ENCODE data around the gene CST9L.

The CST9L gene, protein sequence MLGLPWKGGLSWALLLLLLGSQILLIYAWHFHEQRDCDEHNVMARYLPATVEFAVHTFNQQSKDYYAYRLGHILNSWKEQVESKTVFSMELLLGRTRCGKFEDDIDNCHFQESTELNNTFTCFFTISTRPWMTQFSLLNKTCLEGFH

DNA sequence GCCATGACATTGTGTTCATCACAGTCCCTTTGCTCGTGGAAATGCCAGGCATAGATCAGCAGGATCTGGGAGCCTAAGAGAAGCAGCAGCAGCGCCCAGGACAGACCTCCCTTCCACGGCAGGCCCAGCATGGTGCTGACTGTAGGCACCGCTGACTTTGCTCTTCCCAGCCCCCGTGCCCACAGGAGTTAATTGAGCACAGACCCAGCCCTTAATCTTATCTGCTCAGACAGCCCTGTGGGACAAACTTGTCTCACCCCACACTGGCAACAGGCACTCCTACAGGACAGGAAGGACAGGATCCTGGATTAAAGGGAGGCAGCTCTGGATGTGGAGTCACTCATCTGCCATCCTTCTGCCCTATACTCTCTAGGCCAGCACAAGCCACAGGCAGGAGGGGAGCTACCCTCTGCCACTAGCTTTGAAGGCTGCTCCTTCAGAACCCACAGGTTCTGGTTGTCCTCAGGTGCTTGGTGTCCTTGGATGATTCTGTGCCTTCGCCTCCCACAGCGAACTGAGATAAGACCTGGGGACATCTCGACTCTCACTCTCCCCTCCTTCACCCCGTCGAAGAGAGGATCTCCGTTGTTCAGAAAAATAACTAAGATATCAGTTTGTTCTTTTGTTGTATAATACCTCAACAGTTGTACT is at the start of gene CST9L:
Gene CST9L, minus strand, starts transcription at position 165 of the 651 bp plus-strand sequence. Its CDS starts 34 bp downstream, at position 131.
- no peak for DNase-seq

DNA sequence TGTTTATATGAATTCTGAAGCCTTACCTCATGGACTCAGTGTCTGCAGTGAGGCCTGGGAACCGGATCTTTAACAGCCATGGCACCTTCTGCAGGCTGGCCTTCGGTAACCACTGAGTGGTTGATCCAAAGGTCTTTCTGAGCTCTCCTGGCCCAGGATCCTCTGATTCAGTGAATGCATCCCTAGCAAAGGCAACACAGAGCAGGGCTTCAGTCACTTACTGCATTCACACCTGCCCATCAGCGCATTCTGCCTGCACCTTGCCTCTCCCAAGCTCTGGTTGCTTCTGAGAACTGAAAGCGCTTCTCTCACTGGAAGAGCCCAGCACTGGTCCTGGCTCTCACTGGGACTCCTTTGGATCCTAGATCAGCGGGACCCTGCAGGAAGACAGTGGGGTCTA is 45.9 kb upstream of the CST9L start:
- no peak for DNase-seq

DNA sequence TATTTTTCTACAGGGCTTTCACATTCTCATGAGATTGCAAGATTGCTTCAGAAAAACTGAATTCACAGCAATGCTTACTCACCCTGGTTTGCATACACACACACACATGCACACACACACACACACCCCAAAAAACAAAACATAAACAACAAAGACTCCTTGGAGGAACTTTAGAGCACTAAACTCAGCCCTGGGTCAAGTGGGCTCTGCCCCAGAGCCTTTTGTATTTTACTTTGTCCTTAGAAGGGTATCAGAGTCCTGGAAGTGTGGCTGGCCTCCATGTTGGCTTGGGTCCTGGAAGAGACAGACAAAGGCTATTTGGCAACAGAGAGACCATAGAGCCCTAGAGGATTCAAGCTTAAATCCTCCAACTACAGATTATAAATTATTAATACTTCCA is 45.4 kb upstream of the CST9L start:
- no peak for DNase-seq

DNA sequence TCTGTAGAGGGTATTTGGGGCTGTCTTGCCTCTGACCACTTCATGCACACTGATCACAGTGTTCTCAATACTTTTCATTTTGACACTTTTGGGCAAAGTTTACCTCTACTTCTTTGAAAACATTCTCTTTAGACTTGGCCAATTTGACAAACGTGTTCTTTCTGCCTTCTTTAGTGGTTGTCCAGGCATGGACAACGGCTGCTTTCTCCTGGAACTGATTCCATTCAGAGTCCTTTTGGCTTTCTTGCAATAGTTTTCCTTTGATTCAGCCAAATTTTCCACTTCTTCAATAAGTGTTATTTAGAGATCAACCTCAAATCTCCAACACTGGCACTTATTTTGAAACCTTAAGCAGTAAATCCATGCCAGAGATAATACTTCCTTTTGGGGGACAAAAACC is 44.1 kb upstream of the CST9L start:
- DNase-seq = no peak

DNA sequence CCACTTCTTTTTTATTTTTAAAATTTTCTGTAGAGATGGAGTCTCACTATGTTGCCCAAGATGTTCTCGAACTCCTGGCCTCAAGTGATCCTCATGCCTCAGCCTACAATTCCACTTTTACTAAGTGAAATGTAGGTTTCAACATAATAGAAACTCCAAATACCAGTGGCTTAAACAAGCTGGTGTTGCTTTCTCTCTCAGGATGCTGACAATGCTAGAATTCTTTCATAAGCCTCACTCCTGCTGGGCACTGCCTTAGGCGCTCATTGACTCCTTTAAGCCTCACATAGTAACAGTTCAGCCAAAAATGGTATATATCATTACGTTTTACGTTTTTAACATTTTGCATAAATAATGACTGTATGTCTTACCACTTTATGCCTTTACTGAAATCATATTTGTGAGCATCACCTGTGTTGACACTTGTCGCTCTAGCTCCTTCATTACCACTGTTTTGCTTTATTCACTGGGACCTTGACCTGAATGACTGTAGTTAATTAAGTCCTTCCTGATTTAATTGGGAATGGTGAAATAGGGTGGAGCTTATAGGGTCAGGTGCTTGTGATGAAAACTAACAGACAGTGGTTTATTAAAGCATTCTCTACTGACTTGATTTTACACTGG is 41.3 kb upstream of the CST9L start:
- no peak for DNase-seq

DNA sequence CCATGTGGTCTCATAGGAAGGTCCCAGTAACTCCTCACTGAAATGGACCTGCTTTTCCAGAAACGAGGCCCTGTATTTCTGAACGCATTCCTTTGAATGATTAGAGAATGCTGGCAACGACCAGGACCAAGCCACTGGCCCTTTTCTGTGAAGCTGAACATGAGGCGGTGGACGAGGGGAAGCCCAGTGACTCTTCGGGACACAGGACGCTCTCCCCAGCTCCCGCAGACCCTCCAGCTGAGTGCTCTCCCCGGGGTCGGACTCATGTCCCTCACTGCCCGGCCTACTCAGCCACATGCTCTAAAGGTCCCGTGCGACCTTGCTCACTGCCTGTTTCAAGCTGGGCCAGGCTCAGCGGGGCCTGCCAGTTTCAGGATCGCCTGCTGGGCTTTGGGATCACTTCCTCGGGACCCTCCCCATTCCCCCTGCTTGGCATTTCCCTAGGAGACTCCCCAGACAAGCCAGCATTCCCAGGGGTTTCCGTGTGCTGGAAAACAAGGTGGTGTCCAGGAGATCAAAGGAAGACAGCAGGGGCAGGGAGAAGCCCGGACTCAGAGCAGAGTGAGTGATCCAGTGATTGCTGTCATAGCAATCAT is 40.1 kb upstream of the CST9L start:
- DNase-seq = no peak

DNA sequence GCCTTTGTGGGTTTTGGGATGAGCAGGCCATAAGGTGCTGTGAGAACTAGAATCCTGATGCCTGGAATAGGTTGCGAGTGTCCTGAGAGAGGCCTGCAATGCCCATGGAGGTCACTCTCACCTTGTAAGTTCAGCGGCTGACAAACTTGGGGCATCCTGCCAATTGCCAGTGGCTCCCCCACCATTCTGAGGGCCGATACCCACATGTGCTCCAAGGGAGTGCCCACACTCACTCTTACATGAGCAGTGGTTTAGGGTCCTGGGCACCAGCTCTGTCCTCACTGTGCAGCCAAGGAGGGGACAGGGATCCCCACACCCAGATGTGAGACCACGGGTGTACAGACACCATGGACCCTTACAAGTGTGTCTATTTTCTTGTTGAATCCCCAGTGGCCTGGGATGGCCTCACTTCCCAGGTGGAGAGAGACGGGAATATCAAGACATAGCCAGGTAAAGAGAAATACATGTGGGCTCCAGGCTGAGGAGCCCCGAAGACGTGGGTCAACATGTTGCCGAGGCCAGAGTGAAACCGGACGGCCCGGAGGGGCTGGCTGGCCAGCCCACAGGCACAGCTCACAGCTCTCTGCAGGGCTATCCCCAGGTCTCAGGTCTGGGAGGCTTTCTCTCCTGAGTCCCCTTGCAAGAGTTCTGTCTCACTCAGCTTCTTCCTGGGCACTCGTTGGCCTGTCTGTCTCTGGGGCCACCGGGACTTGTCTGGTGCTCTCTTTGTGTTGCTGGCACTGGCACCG is 39.4 kb upstream of the CST9L start:
- no peak for DNase-seq

DNA sequence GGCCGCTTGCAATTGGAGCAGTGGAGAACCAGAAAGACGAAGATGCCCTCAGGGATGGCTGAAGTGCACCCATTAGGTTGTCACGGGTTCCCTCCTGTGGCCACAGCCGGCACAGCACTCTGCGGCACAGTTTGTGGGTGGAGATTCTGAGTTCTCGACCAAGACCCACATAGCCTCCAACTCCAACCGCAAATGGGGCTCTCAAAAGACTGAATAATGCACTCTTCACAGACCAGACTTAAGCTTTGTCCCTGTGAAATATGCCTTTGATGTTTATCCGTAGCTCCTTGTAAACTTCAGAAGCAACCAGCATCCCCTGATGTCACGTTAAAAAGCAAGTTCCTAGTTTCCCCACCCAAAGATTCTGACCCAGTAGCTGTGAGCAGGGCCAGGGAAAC is 38.4 kb upstream of the CST9L start:
- DNase-seq = peak; percentile 33 to 44

DNA sequence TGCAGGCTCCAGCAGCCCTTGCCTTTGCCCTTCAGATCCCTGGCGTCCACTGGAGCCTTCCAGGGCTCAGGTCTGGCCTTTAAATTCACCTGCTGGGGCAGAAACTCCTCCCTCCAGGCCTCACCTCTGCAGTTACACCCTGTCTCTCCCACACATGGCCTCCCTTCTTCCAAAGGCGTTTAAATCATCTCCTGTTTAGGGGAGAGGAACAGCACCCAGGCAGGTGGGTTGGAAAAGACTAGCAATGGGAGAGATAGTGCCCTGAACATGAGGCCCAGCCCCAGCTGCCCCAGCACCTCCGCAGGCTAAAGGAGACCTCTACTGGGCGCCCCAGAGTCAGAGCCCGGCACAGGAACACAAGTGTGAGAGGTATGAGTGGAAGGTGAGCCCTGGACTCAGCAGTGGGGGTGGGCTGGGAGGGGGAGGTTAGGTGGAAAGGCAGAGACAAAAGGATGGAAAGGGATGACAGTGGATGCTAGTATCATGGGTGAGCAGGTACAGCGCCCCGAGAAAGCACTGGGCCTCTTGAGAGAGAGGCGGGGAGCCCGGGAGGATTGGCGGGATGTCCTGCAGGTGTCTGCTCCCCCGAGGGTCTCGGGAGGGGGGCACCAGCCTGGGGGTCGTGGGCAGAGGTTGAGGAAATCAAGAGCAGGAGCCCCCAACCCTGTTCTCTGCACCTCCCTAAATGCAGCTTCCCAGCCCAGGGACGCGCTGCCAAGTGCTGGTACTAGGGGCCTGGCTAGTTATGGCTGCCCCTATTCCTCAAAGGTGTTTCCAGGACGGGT is 37.8 kb upstream of the CST9L start, which contains the start of gene CST9:
Gene CST9, minus strand, starts transcription at position 51 of the 785 bp plus-strand sequence. CDS start 53 bp downstream, outside the sequence.
- no peak for DNase-seq

DNA sequence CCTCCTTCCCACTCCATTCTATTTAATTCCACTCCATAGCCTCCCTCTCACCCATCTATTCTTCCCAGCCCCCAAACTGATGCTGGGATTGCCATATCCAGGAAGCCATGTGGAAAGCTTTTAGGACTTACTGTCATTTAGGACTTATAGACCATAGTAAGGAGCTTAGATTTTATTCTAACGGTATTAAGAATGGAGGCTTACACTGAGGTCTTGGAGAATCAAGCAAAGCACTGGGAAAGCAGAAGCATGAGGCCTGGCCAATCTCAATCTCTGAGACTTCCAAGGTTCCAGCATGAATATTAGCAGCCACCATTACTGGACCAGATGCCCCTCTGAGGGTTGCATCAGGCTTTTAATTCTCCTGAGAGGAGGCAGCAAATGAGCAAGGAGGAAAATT is 36.0 kb upstream of the CST9L start:
- no peak for DNase-seq

DNA sequence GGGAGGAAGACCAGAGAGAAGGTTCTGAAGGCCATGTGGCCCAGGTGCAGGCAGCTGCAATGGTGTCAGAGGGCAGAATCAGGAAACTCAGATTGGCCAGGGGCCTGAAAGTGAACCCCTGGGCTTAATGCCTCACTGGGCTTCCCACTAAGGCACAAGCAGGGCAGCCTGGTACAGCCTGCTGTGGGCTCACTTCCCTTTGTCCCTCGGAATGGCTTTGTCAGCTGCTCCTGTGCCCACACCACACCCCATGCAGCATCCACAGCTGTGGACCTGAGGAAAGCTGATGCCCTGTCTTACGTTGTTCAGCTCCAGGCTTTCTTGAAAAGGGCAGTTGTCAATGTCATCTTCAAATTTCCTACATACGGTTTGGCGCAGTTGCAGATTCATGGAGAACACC is 35.0 kb upstream of the CST9L start:
- no peak for DNase-seq

DNA sequence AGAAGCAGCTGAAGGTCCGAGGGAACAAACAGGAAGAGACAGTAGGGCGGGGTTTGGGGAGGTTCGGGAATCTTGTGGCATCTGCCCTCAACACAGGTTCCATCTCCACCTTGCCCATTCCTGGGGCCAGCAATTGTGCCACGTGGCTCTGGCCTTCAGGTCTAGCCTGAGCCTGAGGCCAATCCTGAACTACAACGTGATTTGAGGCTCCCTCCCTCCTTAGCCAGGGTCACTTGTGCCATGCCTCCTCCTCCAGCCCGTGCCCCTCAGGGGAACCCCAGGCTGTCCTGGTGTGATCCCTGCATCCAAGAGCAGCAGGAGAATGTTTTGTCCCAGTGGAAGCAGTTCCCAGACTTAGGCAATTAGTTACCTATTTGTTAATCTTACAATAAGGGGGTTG is 34.4 kb upstream of the CST9L start:
- no peak for DNase-seq

DNA sequence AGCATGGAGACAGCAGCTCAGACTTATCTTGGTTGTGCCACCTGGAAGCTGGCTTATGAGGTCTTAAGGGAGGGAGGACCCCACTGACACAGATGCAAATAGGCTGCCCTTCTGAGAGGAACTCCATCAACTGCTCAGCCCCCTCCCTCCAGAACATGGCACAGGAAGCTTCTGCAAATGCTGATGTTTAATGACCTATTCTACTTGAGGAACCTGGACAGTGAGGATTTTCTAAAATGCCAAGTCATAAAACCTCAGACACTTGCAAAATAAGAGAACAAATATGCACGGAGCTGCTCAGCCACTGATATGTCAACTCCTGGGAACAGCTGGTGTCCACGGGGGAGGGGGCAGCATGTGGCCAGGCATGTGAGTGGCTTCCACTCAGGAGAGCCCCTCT is 34.0 kb upstream of the CST9L start:
- DNase-seq = no peak

DNA sequence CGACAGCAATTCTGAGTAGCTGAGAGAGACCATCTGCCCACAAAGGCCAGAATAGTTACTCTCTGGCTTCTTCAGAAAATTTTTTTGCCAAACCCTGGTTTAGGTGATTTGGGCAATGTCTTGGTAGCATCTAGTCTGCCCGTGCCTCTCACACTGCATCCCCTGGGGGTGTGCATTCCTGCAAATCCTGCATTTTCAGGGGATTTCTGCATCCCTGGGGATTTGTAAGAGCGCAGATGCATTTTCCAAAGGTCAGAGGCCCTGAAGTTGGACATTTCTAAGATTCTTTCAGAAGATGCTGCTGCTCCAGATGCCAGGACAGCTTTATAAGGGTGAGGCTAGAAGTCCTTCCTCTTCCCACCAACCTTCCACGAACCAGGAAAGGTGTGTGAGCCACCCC is 33.4 kb upstream of the CST9L start:
- no peak for DNase-seq

DNA sequence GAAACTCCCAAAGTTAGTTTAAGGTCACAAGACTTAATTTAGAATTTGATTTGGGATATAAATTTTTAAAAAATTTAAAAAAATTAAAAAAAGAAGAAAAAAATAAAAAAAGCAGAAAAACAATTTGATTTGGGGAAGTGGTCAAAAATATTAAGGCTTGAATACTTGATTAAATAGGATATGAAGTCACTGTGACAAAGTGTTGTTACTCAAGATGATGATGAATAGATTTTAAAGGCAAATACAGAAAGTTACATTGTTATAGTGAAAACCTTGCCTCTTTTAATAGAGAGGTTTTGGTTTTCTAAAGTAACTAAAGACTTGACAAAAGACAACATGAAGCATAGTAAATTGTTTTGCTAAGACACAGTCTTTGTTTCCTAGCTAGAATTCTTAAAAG is 30.2 kb upstream of the CST9L start:
- no peak for DNase-seq

DNA sequence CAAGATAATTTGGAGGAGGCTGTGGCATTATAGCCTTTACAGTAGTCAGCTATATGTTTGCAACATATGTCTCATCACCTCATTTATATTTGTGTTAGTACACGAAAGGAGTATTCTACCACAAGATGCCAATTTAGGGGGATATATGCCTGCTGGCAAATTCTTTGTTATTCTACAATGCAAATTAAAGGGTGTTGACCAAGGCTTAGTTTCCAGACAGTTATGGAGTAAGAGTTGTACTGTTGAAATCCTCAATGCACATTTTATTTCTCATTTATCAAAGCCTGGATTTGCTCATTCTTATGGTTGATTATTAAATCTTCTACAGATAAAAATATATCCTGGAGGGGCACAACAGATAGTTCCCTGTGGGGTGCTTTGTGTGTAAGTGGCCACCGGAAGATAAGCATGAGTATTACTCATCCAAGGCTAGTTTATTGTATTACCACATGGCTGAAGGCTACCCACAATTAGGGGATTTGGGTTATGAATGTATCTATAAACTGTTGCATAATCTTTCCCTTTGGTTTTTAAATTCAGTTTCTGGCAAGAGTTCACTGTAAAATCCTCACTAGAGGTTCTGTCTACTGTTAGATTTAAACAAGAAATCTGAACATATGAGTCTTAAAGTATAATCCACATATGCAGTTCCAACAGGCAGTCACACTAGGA is 28.4 kb upstream of the CST9L start:
- no peak for DNase-seq

DNA sequence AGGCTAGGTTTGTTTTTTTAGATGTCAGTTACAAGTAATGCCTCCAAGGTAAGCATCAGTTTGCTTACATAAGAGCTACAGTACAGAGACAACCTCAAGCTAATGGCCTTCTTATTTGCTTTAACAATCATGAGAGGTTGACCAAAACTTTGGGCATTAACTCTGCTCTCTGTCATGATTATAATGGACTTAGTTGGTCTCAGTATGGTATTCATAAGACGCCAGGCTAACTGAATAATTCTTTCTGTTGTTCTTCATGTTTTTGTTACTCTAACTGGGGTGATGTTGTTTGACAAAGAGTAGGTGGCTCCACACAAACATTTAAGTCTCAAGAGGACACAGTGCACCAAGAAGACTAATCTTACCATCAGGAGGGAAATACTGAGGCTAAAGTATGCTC is 27.7 kb upstream of the CST9L start:
- DNase-seq = no peak

DNA sequence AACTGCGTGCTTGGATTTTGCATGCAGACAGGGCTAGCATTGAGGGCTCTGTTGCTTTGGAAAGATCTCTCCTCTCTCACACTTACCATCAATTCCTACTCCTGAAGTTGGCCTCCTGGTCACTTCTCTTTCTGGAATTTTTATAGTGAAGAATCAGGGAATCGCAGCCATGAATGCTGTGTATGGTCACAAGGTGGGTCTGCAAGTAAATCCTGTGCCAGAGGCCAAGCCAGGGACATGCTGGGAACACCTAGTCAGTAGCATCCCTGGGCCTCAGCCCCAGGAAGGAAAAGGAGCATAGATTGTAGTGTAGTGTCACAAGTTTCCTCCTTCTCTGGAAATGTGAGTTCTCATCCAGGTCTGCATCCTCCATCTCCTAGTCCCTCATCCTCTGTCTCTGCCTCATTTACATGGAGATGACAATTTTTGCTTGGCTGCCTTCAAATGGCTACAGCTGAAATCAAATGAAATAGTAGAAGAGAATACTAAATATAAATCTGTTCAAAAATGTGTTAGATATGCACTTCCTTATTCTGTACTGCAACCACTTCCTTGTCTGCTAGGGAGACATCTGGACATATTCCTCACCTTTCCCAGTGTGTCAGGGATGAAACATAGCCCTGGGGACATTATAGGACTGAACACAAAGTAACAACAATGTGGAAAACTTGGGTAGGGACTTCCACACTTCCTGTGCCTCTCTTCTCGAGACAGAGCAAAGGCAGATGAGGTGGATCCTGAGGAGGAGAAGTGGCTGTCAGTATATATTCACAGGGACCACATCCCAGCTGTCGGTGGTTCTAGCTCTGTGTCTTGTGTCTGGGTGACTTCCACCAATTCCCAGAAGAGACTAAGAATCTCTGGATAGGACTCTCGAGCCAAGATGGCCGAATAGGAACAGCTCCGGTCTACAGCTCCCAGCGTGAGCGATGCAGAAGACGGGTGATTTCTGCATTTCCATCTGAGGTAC is 20.4 kb upstream of the CST9L start:
- no peak for DNase-seq

DNA sequence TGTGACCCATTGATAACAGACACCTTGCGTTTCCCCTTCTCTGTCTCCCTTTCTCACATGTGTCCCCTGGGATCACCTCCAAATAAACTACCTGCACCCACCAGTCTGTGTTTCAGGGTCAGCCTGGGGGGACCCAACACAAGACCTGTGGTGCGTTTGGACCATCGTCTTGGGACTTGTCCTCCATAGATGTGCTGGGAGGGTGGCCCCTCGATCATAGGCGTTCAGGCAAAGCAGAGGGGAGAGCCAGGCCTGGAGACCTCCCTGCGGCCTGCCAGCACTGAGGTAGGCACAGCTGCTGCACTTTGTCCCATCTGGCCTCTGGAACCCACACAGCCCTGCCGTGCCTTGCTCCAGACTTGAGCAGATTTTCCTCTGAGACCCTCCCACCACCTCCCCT is 19.3 kb upstream of the CST9L start:
- DNase-seq = no peak

DNA sequence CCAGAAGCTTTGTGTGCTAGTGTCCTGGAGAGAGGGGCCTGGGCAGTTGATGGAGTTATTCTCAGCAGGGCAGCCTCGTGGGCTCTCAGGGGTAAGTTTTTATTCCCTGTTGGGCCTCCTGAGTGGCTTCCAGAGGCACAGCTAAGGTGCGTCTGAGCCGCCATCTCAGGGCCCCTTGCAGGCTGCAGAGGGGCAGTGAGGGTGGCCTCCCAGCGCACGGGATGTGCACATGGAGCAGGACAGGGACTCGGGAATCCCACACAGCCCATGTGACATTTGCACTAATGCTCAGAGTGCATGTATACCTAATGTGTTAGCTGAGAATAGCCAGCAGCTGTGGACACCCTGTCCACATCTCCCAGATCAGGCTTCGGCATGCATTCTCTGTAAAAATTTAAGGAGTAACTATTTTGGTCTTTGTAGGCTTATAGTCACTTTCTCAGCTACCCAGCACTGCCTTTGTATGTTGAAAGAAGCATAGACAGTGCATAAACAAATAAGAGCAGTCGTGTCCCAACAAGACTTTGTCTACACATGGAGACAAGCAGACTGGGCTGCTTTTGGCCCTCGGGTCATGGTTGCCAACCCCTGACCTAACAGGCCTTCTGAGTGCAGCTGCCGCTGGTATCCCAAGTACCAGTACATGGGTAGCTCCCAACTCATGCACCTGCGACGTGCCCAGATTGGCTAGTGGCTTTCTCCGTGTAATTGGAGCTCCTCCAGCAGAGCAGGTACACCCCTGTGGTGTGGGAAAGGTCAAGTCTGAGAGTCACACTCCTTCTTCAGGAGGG is 18.6 kb upstream of the CST9L start:
- DNase-seq = no peak

Data from activated CD4-positive, alpha-beta T cell treated with anti-CD3 and anti-CD28 coated beads for 4 hours (primary cell).